Sigmoid colon (tissue), 7 donors: Measurements from ENCODE around the gene TMEM167B. TPM values are rescaled to one million over a fixed set of nuclear protein-coding genes. Genes with fewer than 3 reads are reported as not detected.
A peak's percentile ranks its signal among the peaks of the same experiment; 100 is the strongest.

ENCODE experiments used
- DNase-seq: peaks from one replicate; pipeline ENCODE4 v3.0.0-alpha.2; 2019
- H3K27ac ChIP-seq, 4 donors: fragments of 200-600 bp; sonication (generic); one replicate each; pipeline ENCODE4 v1.5.1; 2016 to 2019; ENCODE audit warnings: mild to moderate bottlenecking in 1 of 4
- H3K27me3 ChIP-seq, 3 donors: fragments of 200-600 bp; sonication (generic); one replicate each; pipeline ENCODE4 v1.5.1; 2019; ENCODE audit warnings: mild to moderate bottlenecking in 1 of 3
- H3K36me3 ChIP-seq, 4 donors: fragments of 200-600 bp; sonication (generic); one replicate each; pipeline ENCODE4 v1.5.1; 2016 to 2019
- H3K4me1 ChIP-seq, 4 donors: fragments of 200-600 bp; sonication (generic); one replicate each; pipeline ENCODE4 v1.5.1; 2017 to 2019
- H3K4me3 ChIP-seq, 4 donors: fragments of 200-600 bp; sonication (generic); one replicate each; pipeline ENCODE4 v1.5.1; 2017 to 2019; ENCODE audit warnings: mild to moderate bottlenecking in 2 of 4, moderate library complexity in 1 of 4
- H3K9me3 ChIP-seq, 4 donors: fragments of 200-600 bp in 3 of 4; sonication (generic) in 3 of 4; one replicate each; pipeline versions ENCODE4 v1.5.1 to v1.6.1; 2013 to 2019
- CTCF ChIP-seq, 4 experiments: fragments of 450-650 bp in 3 of 4; fragments of 200-600 bp in 1 of 4; IDR thresholded peaks; one replicate each; pipeline ENCODE4 v1.5.1; 2016 to 2019; ENCODE audit warnings: antibody characterized with exemption in 4 of 4, mild to moderate bottlenecking in 3 of 4, moderate library complexity in 2 of 4
- EP300 ChIP-seq, 4 donors: sonication (generic); formaldehyde crosslinking; IDR thresholded peaks; one replicate each; pipeline ENCODE4 v1.6.1; 2017; ENCODE audit warnings: antibody characterized with exemption in 4 of 4
- POLR2A ChIP-seq, 2 donors: fragments of 450-650 bp; IDR thresholded peaks; one replicate each; pipeline ENCODE4 v1.6.1; 2016; ENCODE audit warnings: antibody characterized with exemption in 2 of 2, mild to moderate bottlenecking in 2 of 2, moderate library complexity in 2 of 2
- POLR2AphosphoS5 ChIP-seq, 4 donors: sonication (generic); formaldehyde crosslinking; IDR thresholded peaks; one replicate each; pipeline ENCODE4 v1.6.1; 2017; ENCODE audit warnings: antibody characterized with exemption in 4 of 4
- WGBS, 2 donors: extraction: QIAGEN DNeasy Blood & Tissue Kit; methylation state at CpG; one replicate each; pipeline ENCODE4 v1.1.7; 2013; 5-methylcytosine and 5-hydroxymethylcytosine counted together
- intact Hi-C: fragments of 100-400 bp; cut with DNase I; formaldehyde crosslinking; loops from one replicate; pipeline ENCODE4 v1.15.1; 2023
- polyA plus RNA-seq, 3 donors: library from polyadenylated mRNA; stranded (reverse); fragments of 200-250 nt; gene quantifications; one replicate each; pipeline ENCODE4 v1.2.3, GENCODE V29; 2013
- total RNA-seq, 4 donors: library from RNA; depleted of rRNA; stranded (reverse); fragments of >200 nt; gene quantifications; one replicate each; pipeline ENCODE4 v1.1.0, GENCODE V29; 2016
- donor health status: healthy with polysubstance abuse.
- donor health status: Bipolar disorder and iron deficiency.
- donor health status: healthy.

TMEM167B gene
- total and polyA plus RNA-seq, 7 donors: 16.2 to 33.2 (median 22.7) TPM

DNA sequence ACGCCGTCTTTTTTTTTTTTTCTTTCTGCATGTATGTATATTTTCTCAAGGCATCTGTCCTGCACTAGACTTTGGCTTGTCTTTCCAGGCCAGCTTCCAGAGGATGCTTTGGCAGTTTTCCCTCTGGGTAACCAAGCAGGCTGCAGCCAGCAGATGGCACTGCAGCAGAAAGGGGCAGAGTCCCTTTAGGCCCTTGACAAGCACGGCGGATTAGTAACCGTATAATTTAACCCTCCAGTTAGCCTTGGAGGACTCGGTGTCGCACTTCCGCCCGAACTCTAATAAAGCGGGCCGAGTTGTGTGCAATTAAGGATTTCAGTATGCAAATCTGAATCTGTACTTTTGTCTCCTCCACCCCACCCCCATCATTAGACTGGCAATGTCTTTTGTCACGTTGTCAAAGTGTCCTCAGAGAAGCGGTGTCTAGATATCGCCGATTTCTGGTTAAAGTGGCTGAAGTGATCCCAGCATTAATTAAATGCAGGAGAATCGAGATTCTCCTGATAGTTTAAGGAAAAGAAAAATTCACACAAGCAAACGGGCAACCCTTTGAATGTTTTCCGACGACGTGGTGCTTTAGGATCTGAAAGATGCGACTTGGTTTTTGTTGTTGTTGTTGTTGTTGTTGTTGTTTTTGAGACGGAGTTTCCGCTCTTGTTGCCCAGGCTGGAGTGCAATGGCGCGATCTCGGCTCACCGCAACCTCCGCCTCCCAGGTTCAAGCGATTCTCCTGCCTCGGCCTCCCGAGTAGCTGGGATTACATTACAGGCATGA is 1.1 kb upstream of the TMEM167B start:
- peaks cover 0 to 13% (median 3%) of the 10 kb centered on the region in 4 donors for H3K36me3 ChIP-seq
- TF ChIP-seq POLR2A (IDR thresholded peaks at IDR 0.05) (no peak), CTCF (IDR thresholded peaks at IDR 0.05) (peak in 3 of 4 experiments; percentile 41 to 53 (median 51)), EP300 (IDR thresholded peaks at IDR 0.05) (no peak), POLR2AphosphoS5 (IDR thresholded peaks at IDR 0.05) (peak in 2 of 4 donors; percentile 20 to 46)
- DNase-seq: peak; percentile 78
- peak overlapping the region; percentile 70 to 88 (median 78) for H3K4me3 ChIP-seq
- H3K27me3 ChIP-seq: no peaks in the 10 kb centered on the region
- WGBS, 2 donors: 63 to 64% methylated on average over 31 of the region's 31 CpGs
- peaks cover 0 to 45% (median 34%) of the 10 kb centered on the region in 4 donors for H3K4me1 ChIP-seq
- H3K27ac ChIP-seq: peak overlapping the region; percentile 93 to 97 (median 96)
- intact Hi-C loops: loop anchor here (1.0 to 10.0 kb wide), 3 partner anchors 13 to 305 kb away; partner anchors contain the start of genes CLCC1, SORT1 and TAF13
- no peaks in the 10 kb centered on the region for H3K9me3 ChIP-seq

GRCh38 chr1:109091078-109091838 is 694 bp downstream of the TMEM167B start:
- intact Hi-C loops: loop anchor here (5.0 to 10.0 kb wide), 2 partner anchors 129 to 304 kb away; partner anchors contain the start of genes CLCC1 and SORT1
- H3K4me1 ChIP-seq: peaks cover 0 to 58% (median 42%) of the 10 kb centered on the region in 4 donors

GRCh38 chr1:109091839-109092193 is 1.3 kb downstream of the TMEM167B start:
- peaks cover 0 to 27% (median 6%) of the 10 kb centered on the region in 4 donors for H3K36me3 ChIP-seq
- no peaks in the 10 kb centered on the region for H3K9me3 ChIP-seq
- no peak for DNase-seq
- H3K27ac ChIP-seq: peak overlapping the region; percentile 93 to 97 (median 96)
- TF ChIP-seq POLR2AphosphoS5 (IDR thresholded peaks at IDR 0.05) (peak in 1 of 4 donors; percentile 5), EP300 (IDR thresholded peaks at IDR 0.05) (no peak)
- peak overlapping the region; percentile 70 to 88 (median 78) for H3K4me3 ChIP-seq
- WGBS, 2 donors: 0% methylated on average over 1 of the region's 1 CpG
- no peaks in the 10 kb centered on the region for H3K27me3 ChIP-seq
- intact Hi-C loops: loop anchor here (5.0 to 10.0 kb wide), 2 partner anchors 130 to 303 kb away; partner anchors contain the start of genes CLCC1 and SORT1
- peaks cover 0 to 58% (median 42%) of the 10 kb centered on the region in 4 donors for H3K4me1 ChIP-seq

More at GRCh38 chr1:109091078-109091838, 694 bp downstream of the TMEM167B start:
- DNase-seq: no peak
- no peaks in the 10 kb centered on the region for H3K9me3 ChIP-seq
- WGBS, 2 donors: 1 to 2% methylated on average over 13 of the region's 13 CpGs
- peak overlapping the region; percentile 93 to 97 (median 96) for H3K27ac ChIP-seq
- peak overlapping the region; percentile 70 to 88 (median 78) for H3K4me3 ChIP-seq
- H3K27me3 ChIP-seq: no peaks in the 10 kb centered on the region
- H3K36me3 ChIP-seq: peaks cover 0 to 21% (median 6%) of the 10 kb centered on the region in 4 donors
- TF ChIP-seq POLR2AphosphoS5 (IDR thresholded peaks at IDR 0.05) (no peak), EP300 (IDR thresholded peaks at IDR 0.05) (no peak), CTCF (IDR thresholded peaks at IDR 0.05) (no peak), POLR2A (IDR thresholded peaks at IDR 0.05) (no peak)

DNA sequence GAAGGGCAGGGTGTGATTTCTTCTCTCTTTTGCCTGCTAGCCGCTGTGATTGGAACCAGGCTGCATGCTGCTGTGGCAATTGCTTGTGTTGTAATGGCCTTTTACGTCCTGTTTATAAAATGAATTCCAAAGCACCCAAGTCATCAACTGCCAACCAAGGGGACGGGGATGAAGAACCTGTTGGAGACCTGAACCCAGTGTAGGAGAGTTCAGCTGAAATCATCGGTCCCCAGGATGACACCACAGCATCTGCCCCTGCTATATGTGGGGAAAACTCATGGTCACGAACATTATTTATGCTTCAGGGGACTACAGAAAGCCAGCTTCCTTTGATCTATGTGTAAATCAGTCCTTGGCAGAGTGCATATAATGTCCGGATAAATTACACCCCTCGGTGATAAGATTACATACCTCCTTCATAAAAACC is 3.8 kb downstream of the TMEM167B start:
- peaks cover 0 to 27% (median 6%) of the 10 kb centered on the region in 4 donors for H3K36me3 ChIP-seq
- no peaks in the 10 kb centered on the region for H3K27me3 ChIP-seq
- H3K4me3 ChIP-seq: peak overlapping the region in 1 of 4 donors; percentile 2
- H3K9me3 ChIP-seq: no peaks in the 10 kb centered on the region
- H3K4me1 ChIP-seq: peaks cover 0 to 53% (median 43%) of the 10 kb centered on the region in 4 donors
- WGBS, 2 donors: 67 to 77% methylated on average over 7 of the region's 7 CpGs
- peak overlapping the region; percentile 74 to 97 (median 86) for H3K27ac ChIP-seq
- no peak for DNase-seq
- TF ChIP-seq POLR2A (IDR thresholded peaks at IDR 0.05) (no peak), EP300 (IDR thresholded peaks at IDR 0.05) (peak in 1 of 4 donors; percentile 62), CTCF (IDR thresholded peaks at IDR 0.05) (no peak), POLR2AphosphoS5 (IDR thresholded peaks at IDR 0.05) (peak; percentile 45 to 77 (median 62))
- intact Hi-C loops: loop anchor here (5.0 to 10.0 kb wide), 2 partner anchors 132 to 300 kb away; partner anchors contain the start of genes CLCC1 and SORT1
